HG03575 (cell line): ENCODE measurements around the gene KLHL2.
"Not testable (repeated sequence)": the region's sequence is repeated elsewhere in the genome, so short reads cannot be mapped to it uniquely, and the experiment has no call there.

ENCODE experiments used
- ATAC-seq: cut with Tn5 transposase; IDR thresholded peaks from one replicate; pipeline ENCODE4 v1.9.1; 2021; ENCODE audit not compliant: unreplicated experiment, insufficient number of reproducible peaks, low FRiP score; ENCODE audit errors: extremely low read depth

The KLHL2 gene

GRCh38 chr4:165269931-165270330 is 62.6 kb downstream of the KLHL2 start:
- not testable (repeated sequence) for ATAC-seq

- not testable (repeated sequence) for ATAC-seq
These were observed 66.1 kb downstream of the KLHL2 start for GRCh38 chr4:165273443-165273842.

GRCh38 chr4:165275357-165275756 is 68.0 kb downstream of the KLHL2 start:
- ATAC-seq, result not testable (repeated sequence)

- not testable (repeated sequence) for ATAC-seq
These were observed 72.2 kb downstream of the KLHL2 start for GRCh38 chr4:165279531-165279930.

GRCh38 chr4:165284697-165285096 is 77.3 kb downstream of the KLHL2 start:
- not testable (repeated sequence) for ATAC-seq

GRCh38 chr4:165286619-165287340 is 79.4 kb downstream of the KLHL2 start:
- peak; percentile 42 for ATAC-seq

- peak; percentile 51 for ATAC-seq
These were observed 80.9 kb downstream of the KLHL2 start for GRCh38 chr4:165288226-165288625.

GRCh38 chr4:165288639-165289422 is 81.5 kb downstream of the KLHL2 start:
- peak; percentile 7 for ATAC-seq

- ATAC-seq, result no peak
These were observed 82.0 kb downstream of the KLHL2 start for GRCh38 chr4:165289423-165289785.

GRCh38 chr4:165293061-165293460 is 85.7 kb downstream of the KLHL2 start:
- ATAC-seq, result no peak

- no peak for ATAC-seq
These were observed 86.7 kb downstream of the KLHL2 start for GRCh38 chr4:165293927-165294649.

- ATAC-seq, result peak; percentile 60
These were observed 87.5 kb downstream of the KLHL2 start for GRCh38 chr4:165294907-165295306.

GRCh38 chr4:165297626-165298025 is 90.3 kb downstream of the KLHL2 start:
- no peak for ATAC-seq

GRCh38 chr4:165299399-165300060 is 92.2 kb downstream of the KLHL2 start:
- ATAC-seq, result no peak

GRCh38 chr4:165301833-165302232 is 94.5 kb downstream of the KLHL2 start:
- ATAC-seq, result peak; percentile 90

- ATAC-seq, result no peak
These were observed 95.3 kb downstream of the KLHL2 start for GRCh38 chr4:165302658-165303057.

- no peak for ATAC-seq
These were observed 100.8 kb downstream of the KLHL2 start for GRCh38 chr4:165308166-165308565.

GRCh38 chr4:165308606-165309005 is 101.2 kb downstream of the KLHL2 start:
- ATAC-seq, result no peak

GRCh38 chr4:165309456-165309855 is 102.1 kb downstream of the KLHL2 start:
- ATAC-seq, result no peak
